Skeletal muscle cell (primary cell): ENCODE data around the gene ATP10D.

ENCODE experiments used
- DNase-seq: peaks from one replicate; pipeline ENCODE4 v3.0.0-alpha.2; 2010; ENCODE audit warnings: low read depth
- H3K4me3 ChIP-seq: 2 replicates; pipeline ENCODE4 v1.5.1; 2011; ENCODE audit warnings: low read depth, mild to moderate bottlenecking, control low read depth, low read length, moderate library complexity

Gene ATP10D

DNA sequence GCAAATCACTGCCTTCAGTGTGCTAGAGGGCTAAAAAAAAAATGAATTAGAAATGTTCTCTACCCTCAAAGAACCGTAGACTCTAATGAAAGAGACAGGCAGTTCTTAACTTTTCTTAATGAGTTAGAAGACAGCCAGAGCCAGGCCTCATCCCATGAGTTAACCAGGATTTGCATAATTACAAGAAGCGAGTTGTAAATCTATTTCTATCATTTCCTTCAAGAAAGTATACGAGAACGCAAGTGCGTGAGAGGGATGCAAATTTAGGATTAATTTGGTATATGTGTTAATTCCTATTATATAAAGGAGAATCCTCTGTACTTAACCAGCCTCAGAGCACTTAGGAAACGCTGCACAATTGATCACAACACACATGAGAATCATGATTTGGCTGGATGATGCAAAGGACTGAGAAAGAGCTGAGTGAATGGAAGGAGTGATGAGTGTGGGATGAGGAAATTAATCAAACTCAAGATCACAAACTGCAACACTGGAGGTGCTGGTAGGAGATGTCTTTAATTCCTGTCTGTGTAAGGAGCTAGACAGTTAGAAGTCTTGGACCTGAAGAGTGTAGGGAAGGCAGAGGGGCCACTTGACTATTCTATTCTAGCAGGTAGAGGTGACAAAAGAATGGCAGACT lies 157.2 kb downstream of the ATP10D start:
- no peak for DNase-seq
- H3K4me3 ChIP-seq: no peak overlapping the region
